Omental fat pad (tissue), 4 donors: ENCODE measurements around the gene TSSK2. TPM values are rescaled to one million over a fixed set of nuclear protein-coding genes. Genes with fewer than 3 reads are reported as not detected.
"Not testable (repeated sequence)": the region's sequence is repeated elsewhere in the genome, so short reads cannot be mapped to it uniquely, and the experiment has no call there.

Experiments used
- ATAC-seq: fragments of 150-250 bp; one replicate; pipeline ENCODE4 v1.9.1; 2016; ENCODE audit warnings: mild to moderate bottlenecking, moderate library complexity; ENCODE audit not compliant: low FRiP score
- DNase-seq: peaks from one replicate; pipeline ENCODE4 v3.0.0-alpha.2; 2019; ENCODE audit warnings: low spot score
- CTCF ChIP-seq, 3 donors: fragments of 450-650 bp; IDR thresholded peaks; one replicate each; pipeline ENCODE4 v1.5.1; 2016 to 2017; ENCODE audit warnings: antibody characterized with exemption in 3 of 3, mild to moderate bottlenecking in 3 of 3, moderate library complexity in 2 of 3
- total RNA-seq, 4 donors: library from RNA; depleted of rRNA; stranded (reverse); fragments of >200 nt; gene quantifications; one replicate each; pipeline ENCODE4 v1.1.0, GENCODE V29; 2016

The TSSK2 gene
- total RNA-seq: under 1 TPM in 1 of 4 donors, not detected in 3; 0.79 TPM

GRCh38 chr22:19130959-19131684 lies at the start of gene TSSK2:
TSSK2 (plus strand) TSS chr22:19131308; CDS start chr22:19131400, 92 bp downstream.
- no peak for TF ChIP-seq CTCF (IDR thresholded peaks at IDR 0.05)
- ATAC-seq (no peak), DNase-seq (no peak)

- ATAC-seq (no peak), DNase-seq (no peak)
- no peak for TF ChIP-seq CTCF (IDR thresholded peaks at IDR 0.05)
Measured at GRCh38 chr22:19081351-19081750, 49.8 kb upstream of the TSSK2 start.

GRCh38 chr22:19082101-19082500 lies 49.0 kb upstream of the TSSK2 start:
- DNase-seq (no peak), ATAC-seq (no peak)
- TF ChIP-seq CTCF (IDR thresholded peaks at IDR 0.05): no peak

GRCh38 chr22:19082793-19083192 lies 48.3 kb upstream of the TSSK2 start:
- no peak for DNase-seq
- TF ChIP-seq CTCF (IDR thresholded peaks at IDR 0.05): no peak

GRCh38 chr22:19084126-19084525 lies 47.0 kb upstream of the TSSK2 start:
- DNase-seq, ATAC-seq: not testable (repeated sequence)

More at GRCh38 chr22:19082793-19083192, 48.3 kb upstream of the TSSK2 start:
- ATAC-seq: no peak

- not testable (repeated sequence) for ATAC-seq, DNase-seq
Measured at GRCh38 chr22:19084586-19084985, 46.5 kb upstream of the TSSK2 start.

- TF ChIP-seq CTCF (IDR thresholded peaks at IDR 0.05): no peak
- no peak for ATAC-seq
Measured at GRCh38 chr22:19085233-19085718, 45.8 kb upstream of the TSSK2 start.

GRCh38 chr22:19086417-19086816 lies 44.7 kb upstream of the TSSK2 start:
- no peak for ATAC-seq
- no peak for DNase-seq
- TF ChIP-seq CTCF (IDR thresholded peaks at IDR 0.05): no peak

More at GRCh38 chr22:19085233-19085718, 45.8 kb upstream of the TSSK2 start:
- DNase-seq: no peak
